Natural killer cell treated with Interleukin-12 subunit alpha and Interleukin-12 subunit beta and Interleukin-15 and Interleukin-18, amount 100 ng/mL, for 72 hours (primary cell): ENCODE measurements around the gene CD69. TPM values are rescaled to one million over a fixed set of nuclear protein-coding genes. Genes with fewer than 3 reads are reported as not detected.
"Not testable (repeated sequence)": the region's sequence is repeated elsewhere in the genome, so short reads cannot be mapped to it uniquely, and the experiment has no call there.

Source experiments
- ATAC-seq, 2 donors: fragments of 150-1000 bp; cut with Tn5 transposase in 1 of 2; sonication (Bioruptor Pico), chemical (Tn5 transposase) in 1 of 2; 2 replicates each; pipeline ENCODE4 v1.10.0; 2021
- DNase-seq: peaks from one replicate; pipeline ENCODE4 v3.0.0; 2022; ENCODE audit warnings: low spot score
- H3K27ac Mint-ChIP-seq, 2 donors: 1 replicate in 1 of 2; 2 replicates in 1 of 2; pipeline ENCODE4 v1.8.0; 2022; ENCODE audit warnings: mixed read lengths in 2 of 2, mild to moderate bottlenecking in 1 of 2, moderate library complexity in 1 of 2
- H3K27me3 Mint-ChIP-seq, 2 donors: 1 replicate in 1 of 2; 2 replicates in 1 of 2; pipeline ENCODE4 v1.8.0; 2022; ENCODE audit warnings: mixed read lengths in 2 of 2
- H3K36me3 Mint-ChIP-seq: one replicate; pipeline ENCODE4 v1.8.0; 2022; ENCODE audit warnings: mixed read lengths
- H3K4me1 Mint-ChIP-seq, 2 donors: 1 replicate in 1 of 2; 2 replicates in 1 of 2; pipeline ENCODE4 v1.8.0; 2022; ENCODE audit warnings: low read depth in 2 of 2, mixed read lengths in 2 of 2, mild to moderate bottlenecking in 1 of 2
- H3K4me3 Mint-ChIP-seq: one replicate; pipeline ENCODE4 v1.8.0; 2022; ENCODE audit warnings: mixed read lengths
- H3K9me3 Mint-ChIP-seq: 2 replicates; pipeline ENCODE4 v1.8.0; 2022; ENCODE audit warnings: mixed read lengths
- total RNA-seq, 2 donors: library from RNA; stranded (reverse); gene quantifications; one replicate each; pipeline ENCODE4 v1.2.3, GENCODE V29; 2022

CD69 gene
- total RNA-seq, 2 donors from 2014 or later, result 53.6 to 55.6 TPM

DNA sequence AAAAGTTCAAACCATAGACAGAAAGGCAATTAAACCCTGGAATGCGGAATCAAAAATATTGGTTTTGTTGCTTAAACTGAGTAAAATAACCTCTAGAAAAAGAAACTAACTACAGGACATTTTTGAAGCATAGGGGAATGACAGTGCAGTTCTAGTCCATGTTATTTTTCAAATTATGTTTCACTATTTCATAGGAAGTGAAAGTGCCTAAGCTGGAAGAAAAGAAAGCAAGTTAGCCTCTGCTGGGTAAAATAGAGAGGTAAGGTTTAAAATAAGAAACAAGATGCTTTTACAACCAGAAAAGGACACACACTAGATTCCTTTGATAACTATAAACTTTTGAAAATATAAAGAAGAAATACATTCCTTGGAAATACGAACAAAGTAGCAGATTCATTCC is 28.9 kb downstream of the CD69 start:
- peaks cover 14 to 32% of the 10 kb centered on the region in 2 donors for H3K4me1 Mint-ChIP-seq
- peak overlapping the region; percentile 33 to 76 for H3K27ac Mint-ChIP-seq
- ATAC-seq, result no peak
- no peaks in the 10 kb centered on the region for H3K27me3 Mint-ChIP-seq
- no peaks in the 10 kb centered on the region for H3K9me3 Mint-ChIP-seq
- H3K4me3 Mint-ChIP-seq, result peak overlapping the region; percentile 45
- H3K36me3 Mint-ChIP-seq, result no peaks in the 10 kb centered on the region
- DNase-seq, result no peak

DNA sequence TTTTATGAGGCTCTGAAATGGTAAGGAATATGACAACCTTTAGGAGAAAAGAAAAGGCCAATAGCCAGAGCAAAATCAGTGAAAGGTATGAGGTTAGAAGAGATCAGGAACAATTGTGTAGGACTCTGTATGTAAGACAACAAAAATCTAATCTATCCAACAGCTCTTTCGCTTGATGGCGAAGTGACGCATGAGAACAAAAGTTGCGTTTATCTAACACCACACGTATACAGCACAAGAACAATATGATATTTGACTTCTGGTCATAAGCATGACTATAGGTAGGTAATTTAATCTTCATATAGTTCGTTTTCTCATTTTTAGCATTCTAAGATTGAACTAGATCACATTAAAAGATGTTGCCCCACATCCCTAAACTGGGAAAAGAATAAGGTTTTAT is 29.3 kb downstream of the CD69 start:
- no peaks in the 10 kb centered on the region for H3K27me3 Mint-ChIP-seq
- no peak for ATAC-seq

DNA sequence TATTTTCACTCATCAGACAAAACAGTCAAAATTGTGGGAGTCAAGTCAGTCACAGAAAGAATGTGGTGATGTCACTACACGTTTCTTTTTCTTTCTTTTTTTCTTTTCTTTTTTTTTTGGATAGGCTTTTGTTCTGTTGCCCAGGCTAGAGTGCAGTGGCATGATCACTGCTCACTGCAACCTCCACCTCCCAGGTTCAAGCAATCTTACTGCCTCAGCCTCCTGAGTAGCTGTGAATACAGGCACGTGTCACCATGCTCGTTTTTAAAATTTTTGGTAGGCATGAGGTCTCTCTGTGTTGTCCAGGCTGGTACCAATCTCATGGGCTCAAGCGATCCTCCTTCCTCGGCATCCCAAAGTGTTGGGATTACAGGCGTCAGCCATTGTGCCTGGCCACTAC is 30.1 kb downstream of the CD69 start:
- no peak for DNase-seq
- Mint-ChIP-seq H3K4me3 (no peak overlapping the region), H3K27me3 (no peaks in the 10 kb centered on the region), H3K4me1 (peaks cover 12 to 24% of the 10 kb centered on the region in 2 donors), H3K9me3 (no peaks in the 10 kb centered on the region), H3K27ac (peak overlapping the region in 1 of 2 donors; percentile 57), H3K36me3 (no peaks in the 10 kb centered on the region)
- no peak for ATAC-seq

More for the DNA sequence above, 29.3 kb downstream of the CD69 start:
- Mint-ChIP-seq H3K9me3 (no peaks in the 10 kb centered on the region), H3K4me1 (peaks cover 12 to 28% of the 10 kb centered on the region in 2 donors), H3K27ac (peak overlapping the region; percentile 33 to 57), H3K4me3 (peak overlapping the region; percentile 45), H3K36me3 (no peaks in the 10 kb centered on the region)
- DNase-seq, result no peak

DNA sequence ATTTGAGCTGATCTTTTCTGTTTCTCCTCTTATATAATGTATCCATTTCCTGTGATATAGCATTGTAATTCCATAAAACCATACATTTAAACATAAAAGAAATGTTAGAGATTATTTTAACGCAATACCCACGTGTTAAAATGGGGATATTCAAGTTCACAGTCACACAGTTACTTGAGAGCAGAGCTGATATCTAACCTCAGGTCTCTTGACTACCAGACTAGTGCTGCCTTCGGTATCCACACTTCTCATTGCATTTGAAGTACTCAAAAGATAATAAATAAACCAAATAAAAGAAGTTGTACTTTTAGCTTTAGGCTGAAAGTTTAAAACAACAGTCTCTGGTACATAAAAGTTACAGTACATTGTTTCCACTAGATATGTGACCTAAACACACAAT is 30.7 kb downstream of the CD69 start:
- no peak overlapping the region for H3K27ac Mint-ChIP-seq
- no peak overlapping the region for H3K4me3 Mint-ChIP-seq
- H3K9me3 Mint-ChIP-seq, result no peaks in the 10 kb centered on the region
- no peak for DNase-seq
- no peaks in the 10 kb centered on the region for H3K27me3 Mint-ChIP-seq
- peaks cover 12 to 24% of the 10 kb centered on the region in 2 donors for H3K4me1 Mint-ChIP-seq
- no peaks in the 10 kb centered on the region for H3K36me3 Mint-ChIP-seq
- ATAC-seq, result no peak

DNA sequence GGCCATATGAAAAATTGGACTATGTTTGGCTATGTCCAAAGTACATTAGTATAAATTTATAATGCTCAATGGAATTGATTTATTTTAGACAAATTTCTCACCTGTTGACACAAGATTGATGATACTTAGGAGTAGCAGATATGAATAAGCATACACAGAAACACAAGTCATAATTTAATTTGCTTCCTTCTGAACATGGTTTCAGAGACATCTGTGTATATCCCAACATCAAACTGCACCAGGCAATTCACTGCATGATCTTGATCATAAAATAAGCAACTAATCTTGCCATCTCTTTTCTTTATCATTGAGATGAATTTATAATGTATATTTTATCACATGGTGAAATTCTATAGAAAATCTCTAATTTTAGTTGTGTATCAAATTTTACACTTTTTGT is 31.6 kb downstream of the CD69 start:
- Mint-ChIP-seq H3K27ac (no peak overlapping the region), H3K9me3 (no peaks in the 10 kb centered on the region), H3K4me3 (no peak overlapping the region), H3K4me1 (peaks cover 12 to 24% of the 10 kb centered on the region in 2 donors), H3K36me3 (no peaks in the 10 kb centered on the region), H3K27me3 (no peaks in the 10 kb centered on the region)
- DNase-seq, result no peak
- ATAC-seq, result no peak

DNA sequence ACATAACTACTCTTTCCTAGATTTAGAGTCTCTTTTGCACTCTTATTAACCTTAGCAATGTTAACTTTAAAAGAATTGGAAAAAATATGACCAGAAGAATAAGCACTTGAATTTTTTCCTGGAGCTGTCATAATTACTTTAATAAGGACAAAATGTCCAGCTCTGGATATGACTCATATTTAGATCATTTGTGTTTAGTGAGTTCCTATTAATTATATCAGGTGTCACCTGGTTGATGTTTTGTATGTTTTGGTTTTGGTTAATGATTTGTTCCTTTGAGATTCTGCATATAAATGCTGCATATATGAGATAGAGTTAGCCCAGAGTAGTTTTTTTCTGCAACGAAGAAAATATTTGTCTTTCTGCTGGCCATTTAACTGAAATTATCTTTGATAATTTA is 32.9 kb downstream of the CD69 start:
- Mint-ChIP-seq H3K4me1 (peaks cover 7 to 17% of the 10 kb centered on the region in 2 donors), H3K4me3 (no peak overlapping the region), H3K9me3 (no peaks in the 10 kb centered on the region), H3K27ac (no peak overlapping the region), H3K36me3 (no peaks in the 10 kb centered on the region), H3K27me3 (peaks cover 0 to 3% of the 10 kb centered on the region in 2 donors)
- no peak for DNase-seq
- ATAC-seq, result no peak

DNA sequence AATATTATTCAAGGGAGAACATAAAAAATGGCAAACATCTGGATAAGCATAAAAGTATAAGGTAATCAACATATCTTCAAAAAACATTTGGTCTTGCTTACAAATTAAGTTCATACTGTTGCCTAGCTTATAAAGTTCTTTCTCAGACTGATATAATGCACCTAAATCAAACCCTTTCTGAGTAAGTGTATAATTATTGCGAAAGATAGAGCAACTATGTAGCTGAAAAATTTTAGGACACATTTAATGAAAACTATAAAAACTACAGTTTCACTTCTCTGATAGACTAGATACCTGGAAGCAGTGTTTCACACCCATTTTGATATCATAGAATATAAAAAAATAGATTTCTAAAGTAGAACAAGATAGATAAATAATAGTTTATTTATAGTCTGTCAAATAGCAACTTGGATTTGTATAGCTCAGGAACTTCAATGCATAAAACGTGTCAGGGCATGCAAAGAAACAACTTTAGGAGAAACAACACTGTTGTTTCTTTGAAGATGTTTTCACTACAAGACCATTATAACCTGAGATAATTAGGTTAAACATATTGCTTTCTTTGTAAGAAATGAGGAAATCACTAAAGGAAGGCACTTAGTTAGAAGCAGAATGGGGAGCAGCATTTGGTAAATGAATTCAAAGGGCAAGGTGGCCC is 35.4 kb downstream of the CD69 start:
- Mint-ChIP-seq H3K4me3 (no peak overlapping the region), H3K27me3 (peaks cover 0 to 10% of the 10 kb centered on the region in 2 donors), H3K9me3 (no peaks in the 10 kb centered on the region), H3K27ac (no peak overlapping the region), H3K36me3 (no peaks in the 10 kb centered on the region), H3K4me1 (peaks cover 0 to 4% of the 10 kb centered on the region in 2 donors)
- no peak for ATAC-seq
- DNase-seq, result no peak

DNA sequence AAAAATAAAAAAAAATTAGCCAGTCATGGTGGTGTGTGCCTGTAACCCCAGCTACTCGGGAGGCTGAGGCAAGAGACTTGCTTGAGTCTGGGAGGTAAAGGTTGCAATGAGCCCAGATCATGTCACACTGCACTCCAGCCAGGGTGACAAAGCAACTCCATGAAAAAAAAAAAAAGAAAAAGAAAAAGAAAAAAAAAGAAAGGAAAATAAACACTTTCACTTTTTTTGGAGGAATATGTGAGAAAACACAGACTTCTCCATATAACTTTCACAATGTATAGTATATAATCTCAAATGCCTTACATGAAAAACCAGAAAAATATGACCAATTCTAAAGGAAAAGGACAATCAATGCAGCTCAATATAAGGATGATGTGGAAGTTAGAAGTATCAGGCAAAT is 36.7 kb downstream of the CD69 start:
- H3K9me3 Mint-ChIP-seq, result no peaks in the 10 kb centered on the region
- H3K27ac Mint-ChIP-seq, result no peak overlapping the region
- peaks cover 0 to 10% of the 10 kb centered on the region in 2 donors for H3K27me3 Mint-ChIP-seq
- no peak overlapping the region for H3K4me3 Mint-ChIP-seq
- DNase-seq (no peak), ATAC-seq (no peak)
- no peaks in the 10 kb centered on the region for H3K36me3 Mint-ChIP-seq
- peaks cover 5 to 8% of the 10 kb centered on the region in 2 donors for H3K4me1 Mint-ChIP-seq

DNA sequence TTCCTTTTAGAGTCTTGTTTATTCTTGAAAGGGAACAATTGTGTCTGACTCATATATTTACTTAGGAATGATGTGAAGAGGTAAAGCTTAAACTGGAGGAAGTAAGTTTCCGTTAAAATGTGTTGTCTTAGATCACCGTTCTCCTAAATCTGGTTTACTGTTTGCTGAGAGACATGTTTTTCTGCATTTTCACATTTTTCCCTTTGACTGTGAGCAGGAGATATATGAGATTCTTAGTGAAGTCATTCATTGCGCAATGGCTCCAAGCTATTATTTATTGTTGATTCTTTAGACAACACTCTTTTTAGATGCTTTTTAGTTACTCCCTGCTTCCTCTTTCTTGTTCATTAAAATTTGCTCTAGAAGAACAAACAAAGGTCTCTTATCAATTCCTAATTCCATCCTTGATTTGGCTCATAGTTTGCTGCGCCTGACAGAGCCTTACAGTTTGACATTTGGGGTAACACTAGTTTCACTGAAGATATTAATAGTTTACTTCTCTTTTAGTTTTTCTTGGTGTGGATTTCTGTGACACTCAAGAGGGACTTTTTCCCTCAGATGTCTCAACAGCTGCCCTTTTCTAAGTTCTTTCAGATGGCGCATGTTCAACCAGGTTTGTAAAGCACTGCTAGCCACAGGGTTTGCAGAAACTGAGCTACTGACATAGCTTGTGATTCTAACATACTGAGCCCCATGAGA is 39.2 kb downstream of the CD69 start:
- Mint-ChIP-seq H3K27ac (no peak overlapping the region), H3K9me3 (no peaks in the 10 kb centered on the region), H3K36me3 (no peaks in the 10 kb centered on the region), H3K4me1 (peaks cover 5 to 8% of the 10 kb centered on the region in 2 donors), H3K27me3 (peaks cover 0 to 10% of the 10 kb centered on the region in 2 donors), H3K4me3 (no peak overlapping the region)
- no peak for DNase-seq
- no peak for ATAC-seq

DNA sequence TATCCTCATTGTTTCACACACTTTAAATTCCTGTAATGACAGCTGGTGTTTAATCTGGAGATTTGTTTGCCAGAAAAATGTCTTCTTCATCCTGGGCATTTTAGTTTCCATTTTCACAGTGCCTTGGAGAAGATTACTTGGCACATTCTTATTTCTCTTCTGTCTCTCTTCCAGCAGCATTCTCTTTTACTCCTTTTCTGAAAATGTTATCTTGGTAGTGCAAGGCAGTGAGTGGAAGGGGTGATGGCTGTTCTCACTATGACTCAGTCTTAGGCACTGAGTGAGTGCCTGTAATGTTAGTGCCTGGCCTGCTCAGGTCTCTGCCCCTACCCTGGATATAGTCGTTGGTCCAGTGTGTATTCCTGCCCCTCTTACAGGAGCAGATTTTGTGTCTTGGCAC is 40.9 kb downstream of the CD69 start:
- DNase-seq, result no peak
- H3K9me3 Mint-ChIP-seq, result no peaks in the 10 kb centered on the region
- H3K36me3 Mint-ChIP-seq, result no peaks in the 10 kb centered on the region
- peaks cover 5 to 17% of the 10 kb centered on the region in 2 donors for H3K4me1 Mint-ChIP-seq
- no peak overlapping the region for H3K4me3 Mint-ChIP-seq
- peaks cover 0 to 10% of the 10 kb centered on the region in 2 donors for H3K27me3 Mint-ChIP-seq
- no peak overlapping the region for H3K27ac Mint-ChIP-seq
- ATAC-seq, result peak; percentile 62 to 81

DNA sequence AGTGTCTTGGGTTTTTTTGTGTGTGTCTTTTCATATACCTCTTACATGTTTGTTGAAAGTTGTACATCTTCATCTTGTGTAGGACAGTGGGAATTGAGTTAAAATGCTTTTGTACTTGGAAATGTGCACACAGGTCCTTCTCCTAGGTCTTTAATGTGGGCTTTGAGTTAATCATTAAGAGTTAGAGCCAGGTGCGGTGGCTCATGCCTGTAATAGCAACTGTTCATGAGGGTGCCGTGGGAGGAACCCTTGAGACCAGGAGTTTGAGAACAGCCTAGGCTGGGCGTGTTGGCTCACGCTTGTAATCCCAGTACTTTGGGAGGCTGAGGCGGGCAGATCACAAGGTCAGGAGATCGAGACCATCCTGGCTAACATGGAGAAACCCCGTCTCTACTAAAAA is 41.7 kb downstream of the CD69 start:
- Mint-ChIP-seq H3K36me3 (no peaks in the 10 kb centered on the region), H3K9me3 (no peaks in the 10 kb centered on the region), H3K4me1 (peaks cover 5 to 17% of the 10 kb centered on the region in 2 donors), H3K4me3 (no peak overlapping the region), H3K27ac (peak overlapping the region in 1 of 2 donors; percentile 47), H3K27me3 (peaks cover 0 to 10% of the 10 kb centered on the region in 2 donors)
- DNase-seq (no peak), ATAC-seq (no peak)

DNA sequence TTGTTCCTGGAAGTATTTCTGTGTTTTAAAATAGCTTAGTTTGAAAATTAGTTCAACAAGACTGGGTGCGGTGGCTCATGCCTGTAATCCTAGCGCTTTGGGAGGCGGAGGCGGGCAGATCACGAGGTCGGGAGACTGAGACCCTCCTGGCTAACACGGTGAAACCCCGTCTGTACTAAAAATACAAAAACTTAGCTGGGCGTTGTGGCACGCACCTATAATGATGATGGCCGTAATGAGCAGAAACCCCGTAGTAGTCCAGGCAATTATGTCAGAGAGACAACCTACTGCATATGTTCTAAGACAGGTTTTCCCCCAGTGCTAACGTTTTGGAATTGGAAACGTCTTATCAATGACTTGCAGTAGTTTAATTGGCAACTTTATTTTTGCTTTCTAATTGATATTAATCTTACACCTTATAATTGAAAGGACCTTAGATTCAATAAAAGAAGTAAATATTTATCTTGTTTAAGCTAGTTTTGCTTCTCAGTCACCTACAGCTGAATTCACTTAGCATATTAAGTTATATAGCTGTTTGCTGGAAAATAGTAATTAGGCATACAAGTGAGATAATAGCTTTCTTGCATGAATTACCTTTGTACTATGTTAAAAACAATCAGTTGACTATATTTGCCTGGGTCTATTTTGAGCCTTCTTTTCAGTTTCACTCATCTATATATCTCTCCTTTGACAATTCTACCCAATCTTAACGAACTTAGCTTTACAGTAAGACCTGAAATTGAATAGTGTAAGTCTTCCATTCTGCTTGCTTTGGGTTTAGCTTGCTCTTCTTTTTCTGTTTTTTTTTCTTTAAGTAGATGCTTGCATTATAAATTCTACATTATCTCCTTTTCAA is 43.4 kb downstream of the CD69 start:
- H3K9me3 Mint-ChIP-seq, result no peaks in the 10 kb centered on the region
- no peak overlapping the region for H3K27ac Mint-ChIP-seq
- no peak for DNase-seq
- H3K36me3 Mint-ChIP-seq, result no peaks in the 10 kb centered on the region
- H3K4me3 Mint-ChIP-seq, result no peak overlapping the region
- ATAC-seq, result no peak
- peaks cover 0 to 7% of the 10 kb centered on the region in 2 donors for H3K27me3 Mint-ChIP-seq
- peaks cover 5 to 17% of the 10 kb centered on the region in 2 donors for H3K4me1 Mint-ChIP-seq

DNA sequence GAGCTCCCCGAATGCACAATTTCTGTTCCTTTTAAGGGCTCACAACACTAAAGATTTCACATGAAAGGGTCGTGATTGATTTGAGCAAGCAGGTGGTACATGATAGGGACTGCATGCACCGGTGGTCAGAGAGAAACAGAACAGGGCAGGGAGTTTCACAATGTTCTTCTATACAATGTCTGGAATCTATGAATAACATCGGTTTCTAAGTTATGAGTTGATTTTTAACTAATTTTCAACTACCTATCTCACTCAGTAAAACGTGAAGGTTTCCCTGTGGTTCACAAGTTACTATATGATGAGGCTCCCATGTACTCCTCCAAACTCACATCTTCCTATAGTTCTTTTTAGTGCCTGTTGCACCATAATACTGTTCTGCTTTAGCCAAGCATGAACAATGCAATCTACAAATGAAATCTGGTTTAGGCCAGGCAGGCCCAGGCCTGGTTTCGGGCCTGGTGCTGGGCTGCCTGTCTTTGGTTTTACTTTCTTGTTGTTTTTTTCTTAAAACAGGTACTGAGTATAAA is 47.6 kb downstream of the CD69 start:
- H3K27ac Mint-ChIP-seq, H3K9me3 Mint-ChIP-seq, H3K27me3 Mint-ChIP-seq, H3K4me3 Mint-ChIP-seq, H3K36me3 Mint-ChIP-seq, DNase-seq: not testable (repeated sequence)
- ATAC-seq, result peak in 1 of 2 donors; percentile 51
- peaks cover 18 to 25% of the 10 kb centered on the region in 2 donors for H3K4me1 Mint-ChIP-seq
